ENCODE measurements around the gene CCDC93. TPM values are rescaled to one million over a fixed set of nuclear protein-coding genes. Genes with fewer than 3 reads are reported as not detected.

CCDC93 gene
- total and polyA plus RNA-seq, 2 of the 4 experiments (the other 2 are of a cell fraction), result 8.1 to 17.2 TPM

- H3K4ac ChIP-seq (ENCODE audit: low read depth, low read length), result no peak overlapping the region
- no peak overlapping the region for H4K5ac ChIP-seq (ENCODE audit: low read depth, low read length)
- no peaks in the 10 kb centered on the region; a peak in 1 of 4 replicates for H3K79me1 ChIP-seq (ENCODE audit: low read depth in 1 of 2, low read length in 2 of 2)
- in situ Hi-C loops (cut with MboI; ENCODE audit: low sequenced_read_pairs) (no loop called here), dilution Hi-C loops (cut with HindIII; ENCODE audit: low sequenced_read_pairs, unreplicated experiment) (no loop called here), intact Hi-C loops (cut with micrococcal nuclease) (no loop called here)
- H3K14ac ChIP-seq (replicated peaks; ENCODE audit: low read depth, low read length), result no peak overlapping the region
- H3K4me1 ChIP-seq (ENCODE audit: control insufficient read depth, insufficient read depth, low read length), result no peaks in the 10 kb centered on the region
- H3K4me3 ChIP-seq (ENCODE audit: insufficient read depth, low read depth, low read length), result no peak overlapping the region
- ChIA-PET POLR2A (ENCODE audit: unreplicated experiment) (no interaction called here), CTCF (interaction anchor here (0.5 to 1.4 kb wide), 3 partner anchors 51 to 161 kb away, joined by 3 to 4 read pairs (median 3); no protein-coding TSS in a partner anchor)
- TF ChIP-seq CEBPB (IDR thresholded peaks at IDR 0.05; ENCODE audit: low read depth, low read length) (no peak), SMC3 (IDR thresholded peaks at IDR 0.05; ENCODE audit: low read depth, low read length) (no peak), RFX5 (IDR thresholded peaks at IDR 0.05; ENCODE audit: low read depth, low read length) (no peak), BHLHE40 (IDR thresholded peaks at IDR 0.05; ENCODE audit: low read depth, low read length) (no peak), MXI1 (IDR thresholded peaks at IDR 0.05; ENCODE audit: borderline replicate concordance, low read depth, low read length) (no peak), FOS (IDR thresholded peaks at IDR 0.05; ENCODE audit: low read depth, low read length) (no peak), POLR2A (IDR thresholded peaks at IDR 0.05; ENCODE audit: low read depth, low read length) (no peak), RCOR1 (IDR thresholded peaks at IDR 0.05; ENCODE audit: insufficient replicate concordance, low read length) (no peak), RAD21 (IDR thresholded peaks at IDR 0.05; ENCODE audit: low read length) (no peak), CHD1 (IDR thresholded peaks at IDR 0.05; ENCODE audit: low read depth, low read length) (no peak), MAZ (IDR thresholded peaks at IDR 0.05; ENCODE audit: borderline replicate concordance, low read depth, low read length) (no peak), NFE2L2 (IDR thresholded peaks at IDR 0.05; ENCODE audit: low read depth, low read length) (no peak), MAFK (IDR thresholded peaks at IDR 0.05; ENCODE audit: low read depth, low read length) (no peak), ELK1 (IDR thresholded peaks at IDR 0.05; ENCODE audit: borderline replicate concordance, low read depth, low read length) (no peak), CTCF (conservative IDR thresholded peaks at IDR 0.05; ENCODE audit: low read depth, low read length) (no peak)
- TF ChIP-seq, protein P1, sequence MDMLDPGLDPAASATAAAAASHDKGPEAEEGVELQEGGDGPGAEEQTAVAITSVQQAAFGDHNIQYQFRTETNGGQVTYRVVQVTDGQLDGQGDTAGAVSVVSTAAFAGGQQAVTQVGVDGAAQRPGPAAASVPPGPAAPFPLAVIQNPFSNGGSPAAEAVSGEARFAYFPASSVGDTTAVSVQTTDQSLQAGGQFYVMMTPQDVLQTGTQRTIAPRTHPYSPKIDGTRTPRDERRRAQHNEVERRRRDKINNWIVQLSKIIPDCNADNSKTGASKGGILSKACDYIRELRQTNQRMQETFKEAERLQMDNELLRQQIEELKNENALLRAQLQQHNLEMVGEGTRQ (IDR thresholded peaks at IDR 0.05; ENCODE audit: low read depth, low read length), result no peak
- H2BK120ac ChIP-seq (ENCODE audit: low read depth, low read length), result no peak overlapping the region
- H2AK9ac ChIP-seq (replicated peaks; ENCODE audit: low read depth, low read length, poor library complexity), result no peak overlapping the region
- no peak overlapping the region for H3K18ac ChIP-seq (ENCODE audit: low read depth, low read length)
- H2BK5ac ChIP-seq (ENCODE audit: low read depth, low read length, poor library complexity, severe bottlenecking), result no peak overlapping the region
- WGBS, 2 experiments (ENCODE audit: extremely low coverage in 2 of 2, insufficient read length in 1 of 2), result no CpG with 5 or more reads among the region's 3 CpGs
- no TSS peak for BruUV-seq (replicated peaks)
- no peak overlapping the region for H4K91ac ChIP-seq (ENCODE audit: insufficient read depth, low read depth, low read length)
- H3K27me3 ChIP-seq (ENCODE audit: control insufficient read depth, insufficient read depth, low read length), result no peaks in the 10 kb centered on the region
- no peak overlapping the region for H2AK5ac ChIP-seq (ENCODE audit: low read depth, low read length)
- H3K9ac ChIP-seq (ENCODE audit: low read depth, low read length), result no peak overlapping the region
- no peak overlapping the region for H3K56ac ChIP-seq (ENCODE audit: extremely low read depth, insufficient read depth, low read length)
- H4K8ac ChIP-seq (ENCODE audit: low read depth in 2 of 2, low read length in 2 of 2), result no peak overlapping the region
- ATAC-seq (ENCODE audit: low read depth) (no peak), DNase-seq (no peak)
- peaks cover 45% of the 10 kb centered on the region for H3K36me3 ChIP-seq (ENCODE audit: control insufficient read depth, insufficient read depth, low read length)
- H3K27ac ChIP-seq (ENCODE audit: insufficient read depth, low read length), result no peak overlapping the region
- no peak overlapping the region for H3K23ac ChIP-seq (ENCODE audit: low read depth, low read length)
- no peak overlapping the region for H2AFZ ChIP-seq (replicated peaks; ENCODE audit: low read length, poor library complexity)
- H3K9me1 ChIP-seq (ENCODE audit: insufficient read depth, low read length), result no peaks in the 10 kb centered on the region
- no peaks in the 10 kb centered on the region for H3K9me3 ChIP-seq (ENCODE audit: control insufficient read depth, insufficient read depth, low read length)
- no peak overlapping the region for H2BK15ac ChIP-seq (ENCODE audit: low read depth, low read length)
- no peak overlapping the region for H3K4me2 ChIP-seq (ENCODE audit: low read depth, low read length)
- no peaks in the 10 kb centered on the region for H4K20me1 ChIP-seq (ENCODE audit: insufficient read depth, low read length)
- no peak overlapping the region for H2BK20ac ChIP-seq (ENCODE audit: low read depth, low read length)
Observed at GRCh38 chr2:117996525-117996924, 17.3 kb downstream of the CCDC93 start.

Measured in IMR-90 (cell line).